HK-2 (cell line): ENCODE results near the gene TRERF1.
A peak's percentile ranks its signal among the peaks of the same experiment; 100 is the strongest.
"Not testable (repeated sequence)": the region's sequence is repeated elsewhere in the genome, so short reads cannot be mapped to it uniquely, and the experiment has no call there.

ENCODE experiments used
- DNase-seq: peaks from one replicate; pipeline ENCODE4 v3.0.0-alpha.2; 2018; ENCODE audit not compliant: unreplicated experiment

Gene TRERF1

GRCh38 chr6:42451333-42452170 is at the start of gene TRERF1:
TSS of gene TRERF1 (minus strand) at chr6:42451926. CDS start at chr6:42269590, 182,336 bp downstream.
- DNase-seq = peak; percentile 35

GRCh38 chr6:42498473-42499128 is 46.9 kb upstream of the TRERF1 start:
- no peak for DNase-seq

GRCh38 chr6:42493914-42494539 is 42.3 kb upstream of the TRERF1 start:
- DNase-seq = no peak

GRCh38 chr6:42488129-42488528 is 36.4 kb upstream of the TRERF1 start:
- no peak for DNase-seq

- DNase-seq = no peak
Measured at GRCh38 chr6:42484261-42484660, 32.5 kb upstream of the TRERF1 start.

GRCh38 chr6:42482174-42482573 is 30.4 kb upstream of the TRERF1 start:
- DNase-seq = no peak

- no peak for DNase-seq
Measured at GRCh38 chr6:42471714-42472113, 20.0 kb upstream of the TRERF1 start.

GRCh38 chr6:42471142-42471541 is 19.4 kb upstream of the TRERF1 start:
- no peak for DNase-seq

GRCh38 chr6:42468273-42468672 is 16.5 kb upstream of the TRERF1 start:
- DNase-seq = no peak

- no peak for DNase-seq
Measured at GRCh38 chr6:42467651-42468050, 15.9 kb upstream of the TRERF1 start.

GRCh38 chr6:42466470-42466869 is 14.7 kb upstream of the TRERF1 start:
- DNase-seq = not testable (repeated sequence)

GRCh38 chr6:42462474-42462972 is 10.8 kb upstream of the TRERF1 start:
- DNase-seq = no peak

- no peak for DNase-seq
Measured at GRCh38 chr6:42460883-42461282, 9.2 kb upstream of the TRERF1 start.

- no peak for DNase-seq
Measured at GRCh38 chr6:42459888-42460287, 8.2 kb upstream of the TRERF1 start.

GRCh38 chr6:42454428-42454791 is 2.7 kb upstream of the TRERF1 start:
- no peak for DNase-seq

GRCh38 chr6:42453654-42454427 is 2.1 kb upstream of the TRERF1 start:
- DNase-seq = no peak

- DNase-seq = peak; percentile 82
Measured at GRCh38 chr6:42453031-42453653, 1.4 kb upstream of the TRERF1 start.

GRCh38 chr6:42452171-42453030 is 675 bp upstream of the TRERF1 start:
- peak; percentile 62 for DNase-seq

- DNase-seq = no peak
Measured at GRCh38 chr6:42450477-42451332, 1.0 kb downstream of the TRERF1 start.
